HepG2 (cell line): Measurements from ENCODE around the gene PPP1R15B. TPM values are rescaled to one million over a fixed set of nuclear protein-coding genes. Genes with fewer than 3 reads are reported as not detected.

ENCODE experiments used
- ARNT ChIP-seq: fragments of 450-650 bp; IDR thresholded peaks from 2 replicates; pipeline ENCODE4 v1.6.1; 2017
- CEBPG ChIP-seq: IDR thresholded peaks from 2 replicates; pipeline ENCODE4 v1.6.1; 2016
- FOXJ3 ChIP-seq: sonication (generic); formaldehyde crosslinking; IDR thresholded peaks from 2 replicates; pipeline ENCODE4 v1.4.0; 2020; ENCODE audit warnings: missing genetic modification reagents, mild to moderate bottlenecking, borderline replicate concordance
- HOXD1 ChIP-seq: sonication (generic); formaldehyde crosslinking; IDR thresholded peaks from 2 replicates; pipeline ENCODE4 v1.5.0; 2020; ENCODE audit warnings: missing genetic modification reagents
- KDM3A ChIP-seq: IDR thresholded peaks from 2 replicates; pipeline ENCODE4 v1.6.1; 2018; ENCODE audit warnings: low read depth, missing compliant biosample characterization
- KDM4B ChIP-seq: sonication (generic); formaldehyde crosslinking; IDR thresholded peaks from 2 replicates; pipeline ENCODE4 v1.4.0; 2020; ENCODE audit warnings: missing genetic modification reagents
- MEIS1 ChIP-seq: sonication (generic); formaldehyde crosslinking; IDR thresholded peaks from 2 replicates; pipeline ENCODE4 v1.9.0; 2021; ENCODE audit warnings: mild to moderate bottlenecking, missing genetic modification reagents, moderate library complexity, borderline replicate concordance
- SATB2 ChIP-seq: sonication (generic); formaldehyde crosslinking; IDR thresholded peaks from 2 replicates; pipeline ENCODE4 v1.5.0; 2020; ENCODE audit warnings: missing genetic modification reagents
- SNRNP70 ChIP-seq: fragments of 200-400 bp; formaldehyde crosslinking; IDR thresholded peaks from 2 replicates; pipeline ENCODE4 v1.6.1; 2017; ENCODE audit warnings: mild to moderate bottlenecking, low read depth, low read length, moderate library complexity
- YEATS2 ChIP-seq: sonication (generic); formaldehyde crosslinking; IDR thresholded peaks from 2 replicates; pipeline ENCODE4 v1.4.0; 2020; ENCODE audit warnings: missing genetic modification reagents, borderline replicate concordance
- ZNF251 ChIP-seq: sonication (generic); formaldehyde crosslinking; IDR thresholded peaks from 2 replicates; pipeline ENCODE4 v1.9.0; 2021; ENCODE audit warnings: mild to moderate bottlenecking, missing genetic modification reagents
- ZNF430 ChIP-seq: sonication (generic); formaldehyde crosslinking; IDR thresholded peaks from 2 replicates; pipeline ENCODE4 v1.9.0; 2021; ENCODE audit warnings: mild to moderate bottlenecking, missing genetic modification reagents
- ZNF550 ChIP-seq: sonication (generic); formaldehyde crosslinking; IDR thresholded peaks from 2 replicates; pipeline ENCODE4 v1.4.0; 2020; ENCODE audit warnings: mild to moderate bottlenecking, missing genetic modification reagents, borderline replicate concordance
- ZNF556 ChIP-seq: sonication (generic); formaldehyde crosslinking; IDR thresholded peaks from 2 replicates; pipeline ENCODE4 v1.4.0; 2020; ENCODE audit warnings: mild to moderate bottlenecking, missing genetic modification reagents, borderline replicate concordance
- polyA plus RNA-seq, 8 experiments: library from polyadenylated mRNA; depleted of rRNA in 3 of 8; stranded (reverse) in 7 of 8; unstranded in 1 of 8; fragments of >200 nt; fragmentation: Illumina TruSeq in 4 of 8; extraction: Trizol in 4 of 8; gene quantifications; 2 replicates each; pipeline versions ENCODE4 v1.2.1 to v1.2.3, GENCODE V29; 2011 to 2016; ENCODE audit warnings: low read depth in 4 of 8, missing spikeins in 1 of 8, mixed read lengths in 1 of 8; ENCODE audit not compliant: insufficient read depth in 1 of 8
- total RNA-seq, 5 experiments: library from RNA; depleted of rRNA; stranded (reverse); fragments of >200 nt; fragmentation: Illumina TruSeq; extraction: Trizol; gene quantifications; 2 replicates each; pipeline ENCODE4 v1.2.3, GENCODE V29; 2016; ENCODE audit warnings: low read depth in 1 of 5
- TF ChIP-seq, protein P1 (sequence below): IDR thresholded peaks from 2 replicates; pipeline ENCODE4 v1.6.1; 2016; ENCODE audit warnings: low read depth, missing genetic modification reagents, missing compliant biosample characterization
- TF ChIP-seq, protein P2 (sequence below): IDR thresholded peaks from 2 replicates; pipeline ENCODE4 v1.6.1; 2016; ENCODE audit warnings: missing compliant biosample characterization, missing genetic modification reagents, borderline replicate concordance
- TF ChIP-seq, protein P3 (sequence below): sonication (generic); formaldehyde crosslinking; IDR thresholded peaks from 2 replicates; pipeline ENCODE4 v1.4.0; 2020; ENCODE audit warnings: mild to moderate bottlenecking, missing genetic modification reagents
- TF ChIP-seq, protein P4 (sequence below): sonication (generic); formaldehyde crosslinking; IDR thresholded peaks from 2 replicates; pipeline ENCODE4 v1.4.0; 2020; ENCODE audit warnings: missing genetic modification reagents

Gene PPP1R15B
- total and polyA plus RNA-seq, 2 of the 13 experiments (the other 11 are each of a cell fraction or from before 2014, with no cell fraction given) = 13.4 to 23.8 TPM

DNA sequence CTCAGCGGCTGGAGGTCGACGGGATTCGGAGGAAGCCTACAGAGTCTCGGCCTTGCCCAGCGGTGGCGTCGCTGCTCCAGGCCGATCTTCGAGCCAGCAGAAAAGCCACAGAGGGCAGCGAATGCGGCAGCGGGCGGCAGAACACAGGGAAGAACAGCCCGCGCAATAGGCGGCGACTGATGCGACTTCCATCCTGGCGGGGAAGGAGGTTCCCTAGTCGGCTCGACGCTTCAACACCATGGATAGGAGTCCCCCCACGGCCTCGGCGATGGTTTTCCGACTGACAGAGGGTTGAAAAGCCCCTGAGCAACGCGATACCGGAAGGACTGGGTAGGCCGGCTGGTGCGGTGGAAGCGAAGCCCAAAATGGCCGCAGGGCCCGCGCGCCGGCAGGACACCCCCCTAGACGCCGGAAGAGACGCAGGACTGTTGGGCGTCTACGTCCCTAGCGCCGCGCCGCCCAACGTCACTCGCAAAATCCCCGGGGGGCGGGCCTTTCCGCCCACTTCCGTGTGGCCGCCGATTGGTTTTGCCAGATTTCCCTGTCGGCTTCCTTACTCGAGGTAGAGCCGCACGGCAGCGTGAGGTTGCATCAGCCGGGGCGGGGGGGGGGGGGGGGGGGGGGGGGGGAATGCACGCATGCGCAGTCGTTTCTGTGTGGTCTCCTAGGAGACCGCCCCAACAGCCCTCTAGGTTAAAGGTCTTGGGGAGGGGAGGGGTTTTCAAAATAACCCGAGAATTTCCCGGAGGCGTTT is at the start of gene PPP1R15B (continued):
- TF ChIP-seq, protein P1, sequence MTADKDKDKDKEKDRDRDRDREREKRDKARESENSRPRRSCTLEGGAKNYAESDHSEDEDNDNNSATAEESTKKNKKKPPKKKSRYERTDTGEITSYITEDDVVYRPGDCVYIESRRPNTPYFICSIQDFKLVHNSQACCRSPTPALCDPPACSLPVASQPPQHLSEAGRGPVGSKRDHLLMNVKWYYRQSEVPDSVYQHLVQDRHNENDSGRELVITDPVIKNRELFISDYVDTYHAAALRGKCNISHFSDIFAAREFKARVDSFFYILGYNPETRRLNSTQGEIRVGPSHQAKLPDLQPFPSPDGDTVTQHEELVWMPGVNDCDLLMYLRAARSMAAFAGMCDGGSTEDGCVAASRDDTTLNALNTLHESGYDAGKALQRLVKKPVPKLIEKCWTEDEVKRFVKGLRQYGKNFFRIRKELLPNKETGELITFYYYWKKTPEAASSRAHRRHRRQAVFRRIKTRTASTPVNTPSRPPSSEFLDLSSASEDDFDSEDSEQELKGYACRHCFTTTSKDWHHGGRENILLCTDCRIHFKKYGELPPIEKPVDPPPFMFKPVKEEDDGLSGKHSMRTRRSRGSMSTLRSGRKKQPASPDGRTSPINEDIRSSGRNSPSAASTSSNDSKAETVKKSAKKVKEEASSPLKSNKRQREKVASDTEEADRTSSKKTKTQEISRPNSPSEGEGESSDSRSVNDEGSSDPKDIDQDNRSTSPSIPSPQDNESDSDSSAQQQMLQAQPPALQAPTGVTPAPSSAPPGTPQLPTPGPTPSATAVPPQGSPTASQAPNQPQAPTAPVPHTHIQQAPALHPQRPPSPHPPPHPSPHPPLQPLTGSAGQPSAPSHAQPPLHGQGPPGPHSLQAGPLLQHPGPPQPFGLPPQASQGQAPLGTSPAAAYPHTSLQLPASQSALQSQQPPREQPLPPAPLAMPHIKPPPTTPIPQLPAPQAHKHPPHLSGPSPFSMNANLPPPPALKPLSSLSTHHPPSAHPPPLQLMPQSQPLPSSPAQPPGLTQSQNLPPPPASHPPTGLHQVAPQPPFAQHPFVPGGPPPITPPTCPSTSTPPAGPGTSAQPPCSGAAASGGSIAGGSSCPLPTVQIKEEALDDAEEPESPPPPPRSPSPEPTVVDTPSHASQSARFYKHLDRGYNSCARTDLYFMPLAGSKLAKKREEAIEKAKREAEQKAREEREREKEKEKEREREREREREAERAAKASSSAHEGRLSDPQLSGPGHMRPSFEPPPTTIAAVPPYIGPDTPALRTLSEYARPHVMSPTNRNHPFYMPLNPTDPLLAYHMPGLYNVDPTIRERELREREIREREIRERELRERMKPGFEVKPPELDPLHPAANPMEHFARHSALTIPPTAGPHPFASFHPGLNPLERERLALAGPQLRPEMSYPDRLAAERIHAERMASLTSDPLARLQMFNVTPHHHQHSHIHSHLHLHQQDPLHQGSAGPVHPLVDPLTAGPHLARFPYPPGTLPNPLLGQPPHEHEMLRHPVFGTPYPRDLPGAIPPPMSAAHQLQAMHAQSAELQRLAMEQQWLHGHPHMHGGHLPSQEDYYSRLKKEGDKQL (CRISPR knock-in tag) = no peak
- peak; percentile 74 for TF ChIP-seq ZNF556 (CRISPR knock-in tag)
- no peak for TF ChIP-seq KDM3A (CRISPR knock-in tag)
- peak; percentile 88; the same call in 1 of the 2 replicates for TF ChIP-seq YEATS2 (CRISPR knock-in tag)
- no peak for TF ChIP-seq ZNF550
- TF ChIP-seq CEBPG (CRISPR knock-in tag) = peak; percentile 97
- TF ChIP-seq ARNT = no peak
- TF ChIP-seq, protein P2, sequence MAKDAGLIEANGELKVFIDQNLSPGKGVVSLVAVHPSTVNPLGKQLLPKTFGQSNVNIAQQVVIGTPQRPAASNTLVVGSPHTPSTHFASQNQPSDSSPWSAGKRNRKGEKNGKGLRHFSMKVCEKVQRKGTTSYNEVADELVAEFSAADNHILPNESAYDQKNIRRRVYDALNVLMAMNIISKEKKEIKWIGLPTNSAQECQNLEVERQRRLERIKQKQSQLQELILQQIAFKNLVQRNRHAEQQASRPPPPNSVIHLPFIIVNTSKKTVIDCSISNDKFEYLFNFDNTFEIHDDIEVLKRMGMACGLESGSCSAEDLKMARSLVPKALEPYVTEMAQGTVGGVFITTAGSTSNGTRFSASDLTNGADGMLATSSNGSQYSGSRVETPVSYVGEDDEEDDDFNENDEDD (CRISPR knock-in tag) = peak; percentile 32; the same call in 1 of the 2 replicates
- TF ChIP-seq KDM4B = no peak
- 0 out of 2 replicates have a peak, but pooled peaks have one; percentile 58 for TF ChIP-seq ZNF430 (CRISPR knock-in tag)
- no peak for TF ChIP-seq ZNF251
- TF ChIP-seq SATB2 = 0 out of 2 replicates have a peak, but pooled peaks have one; percentile 39
- TF ChIP-seq HOXD1 (CRISPR knock-in tag) = no peak
- TF ChIP-seq FOXJ3 (CRISPR knock-in tag) = peak; percentile 74; the same call in 1 of the 2 replicates
- no peak for TF ChIP-seq SNRNP70
- TF ChIP-seq, protein P3, sequence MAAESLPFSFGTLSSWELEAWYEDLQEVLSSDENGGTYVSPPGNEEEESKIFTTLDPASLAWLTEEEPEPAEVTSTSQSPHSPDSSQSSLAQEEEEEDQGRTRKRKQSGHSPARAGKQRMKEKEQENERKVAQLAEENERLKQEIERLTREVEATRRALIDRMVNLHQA = no peak
- TF ChIP-seq MEIS1 (CRISPR knock-in tag) = no peak; the same call in 1 of the 2 replicates
- TF ChIP-seq, protein P4, sequence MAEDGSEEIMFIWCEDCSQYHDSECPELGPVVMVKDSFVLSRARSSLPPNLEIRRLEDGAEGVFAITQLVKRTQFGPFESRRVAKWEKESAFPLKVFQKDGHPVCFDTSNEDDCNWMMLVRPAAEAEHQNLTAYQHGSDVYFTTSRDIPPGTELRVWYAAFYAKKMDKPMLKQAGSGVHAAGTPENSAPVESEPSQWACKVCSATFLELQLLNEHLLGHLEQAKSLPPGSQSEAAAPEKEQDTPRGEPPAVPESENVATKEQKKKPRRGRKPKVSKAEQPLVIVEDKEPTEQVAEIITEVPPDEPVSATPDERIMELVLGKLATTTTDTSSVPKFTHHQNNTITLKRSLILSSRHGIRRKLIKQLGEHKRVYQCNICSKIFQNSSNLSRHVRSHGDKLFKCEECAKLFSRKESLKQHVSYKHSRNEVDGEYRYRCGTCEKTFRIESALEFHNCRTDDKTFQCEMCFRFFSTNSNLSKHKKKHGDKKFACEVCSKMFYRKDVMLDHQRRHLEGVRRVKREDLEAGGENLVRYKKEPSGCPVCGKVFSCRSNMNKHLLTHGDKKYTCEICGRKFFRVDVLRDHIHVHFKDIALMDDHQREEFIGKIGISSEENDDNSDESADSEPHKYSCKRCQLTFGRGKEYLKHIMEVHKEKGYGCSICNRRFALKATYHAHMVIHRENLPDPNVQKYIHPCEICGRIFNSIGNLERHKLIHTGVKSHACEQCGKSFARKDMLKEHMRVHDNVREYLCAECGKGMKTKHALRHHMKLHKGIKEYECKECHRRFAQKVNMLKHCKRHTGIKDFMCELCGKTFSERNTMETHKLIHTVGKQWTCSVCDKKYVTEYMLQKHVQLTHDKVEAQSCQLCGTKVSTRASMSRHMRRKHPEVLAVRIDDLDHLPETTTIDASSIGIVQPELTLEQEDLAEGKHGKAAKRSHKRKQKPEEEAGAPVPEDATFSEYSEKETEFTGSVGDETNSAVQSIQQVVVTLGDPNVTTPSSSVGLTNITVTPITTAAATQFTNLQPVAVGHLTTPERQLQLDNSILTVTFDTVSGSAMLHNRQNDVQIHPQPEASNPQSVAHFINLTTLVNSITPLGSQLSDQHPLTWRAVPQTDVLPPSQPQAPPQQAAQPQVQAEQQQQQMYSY = 0 out of 2 replicates have a peak, but pooled peaks have one; percentile 60
